Measurements from ENCODE around the gene FAM156A.

DNA sequence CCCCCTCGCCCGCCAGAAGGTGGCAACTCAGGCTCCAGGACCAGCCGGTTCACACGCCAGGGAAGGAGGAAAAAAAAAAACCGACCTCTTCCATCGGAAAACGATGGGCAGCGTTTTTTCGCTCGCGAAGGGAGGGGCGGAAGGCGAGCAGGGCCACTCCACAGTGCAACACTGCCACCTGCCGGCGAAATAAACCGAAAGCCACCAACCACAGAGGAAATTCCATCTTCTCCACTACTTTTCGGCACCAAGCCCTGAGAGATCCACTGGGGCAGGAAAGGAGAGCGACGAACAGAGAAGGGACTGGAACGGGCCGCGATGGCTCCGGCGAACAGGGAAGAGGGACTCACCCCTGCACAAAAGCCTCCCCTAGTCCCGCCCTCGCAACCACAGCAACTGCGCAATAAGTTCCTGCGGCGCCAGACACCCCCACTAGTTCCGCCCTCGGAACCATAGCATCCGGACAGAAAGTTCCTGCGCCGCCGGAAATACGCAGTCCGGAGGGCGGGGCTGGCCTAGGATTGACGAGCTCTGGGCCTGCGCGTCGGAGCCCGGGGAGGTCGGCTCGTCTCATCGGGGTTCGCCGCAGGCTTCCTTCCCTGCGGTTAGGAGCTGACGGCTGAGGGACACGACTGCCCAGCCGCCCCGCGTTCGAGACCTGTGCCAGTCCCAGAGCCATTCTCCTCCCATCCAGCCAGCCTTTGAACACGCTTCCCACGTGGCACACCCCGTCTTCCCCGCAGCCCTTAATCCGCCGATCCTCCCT, 23.4 kb downstream of the FAM156A start:
- TF ChIP-seq, protein P1, sequence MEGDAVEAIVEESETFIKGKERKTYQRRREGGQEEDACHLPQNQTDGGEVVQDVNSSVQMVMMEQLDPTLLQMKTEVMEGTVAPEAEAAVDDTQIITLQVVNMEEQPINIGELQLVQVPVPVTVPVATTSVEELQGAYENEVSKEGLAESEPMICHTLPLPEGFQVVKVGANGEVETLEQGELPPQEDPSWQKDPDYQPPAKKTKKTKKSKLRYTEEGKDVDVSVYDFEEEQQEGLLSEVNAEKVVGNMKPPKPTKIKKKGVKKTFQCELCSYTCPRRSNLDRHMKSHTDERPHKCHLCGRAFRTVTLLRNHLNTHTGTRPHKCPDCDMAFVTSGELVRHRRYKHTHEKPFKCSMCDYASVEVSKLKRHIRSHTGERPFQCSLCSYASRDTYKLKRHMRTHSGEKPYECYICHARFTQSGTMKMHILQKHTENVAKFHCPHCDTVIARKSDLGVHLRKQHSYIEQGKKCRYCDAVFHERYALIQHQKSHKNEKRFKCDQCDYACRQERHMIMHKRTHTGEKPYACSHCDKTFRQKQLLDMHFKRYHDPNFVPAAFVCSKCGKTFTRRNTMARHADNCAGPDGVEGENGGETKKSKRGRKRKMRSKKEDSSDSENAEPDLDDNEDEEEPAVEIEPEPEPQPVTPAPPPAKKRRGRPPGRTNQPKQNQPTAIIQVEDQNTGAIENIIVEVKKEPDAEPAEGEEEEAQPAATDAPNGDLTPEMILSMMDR (IDR thresholded peaks at IDR 0.05), result peak; percentile 99 to 100 (median 100)
- TF ChIP-seq POLR2A (IDR thresholded peaks at IDR 0.05) (peak; percentile 54), EP300 (IDR thresholded peaks at IDR 0.05) (no peak)

All from ovary (tissue), 3 donors.